GM12878 (cell line): ENCODE results near the gene TCF7L1. TPM values are rescaled to one million over a fixed set of nuclear protein-coding genes. Genes with fewer than 3 reads are reported as not detected.

Experiments
- BHLHE40 ChIP-seq, 2 experiments: fragments of 450-650 bp in 1 of 2; IDR thresholded peaks; 2 replicates each; pipeline ENCODE4 v1.6.1; 2011 to 2017; ENCODE audit warnings: low read depth in 2 of 2, borderline replicate concordance in 1 of 2, improper control_type of control experiment in 1 of 2, low read length in 1 of 2, mild to moderate bottlenecking in 1 of 2
- ETV6 ChIP-seq, 2 experiments: fragments of 450-650 bp in 1 of 2; IDR thresholded peaks in 1 of 2; conservative IDR thresholded peaks in 1 of 2; 2 replicates each; pipeline ENCODE4 v1.6.1; 2014; ENCODE audit warnings: antibody characterized with exemption in 1 of 2, borderline replicate concordance in 1 of 2, low read depth in 1 of 2, mild to moderate bottlenecking in 1 of 2, moderate library complexity in 1 of 2
- MXI1 ChIP-seq: fragments of 150-350 bp; IDR thresholded peaks from 2 replicates; pipeline ENCODE4 v1.6.1; 2011; ENCODE audit warnings: low read depth, mild to moderate bottlenecking, inconsistent platforms, low read length, improper control_type of control experiment
- NFIC ChIP-seq: IDR thresholded peaks from 2 replicates; pipeline ENCODE4 v1.6.1; 2012; ENCODE audit warnings: low read depth, mild to moderate bottlenecking, inconsistent platforms, low read length, moderate library complexity
- RAD21 ChIP-seq: IDR thresholded peaks from 2 replicates; pipeline ENCODE4 v1.6.1; 2011; ENCODE audit warnings: mild to moderate bottlenecking, low read depth, low read length, moderate library complexity; ENCODE audit not compliant: insufficient read depth
- polyA plus RNA-seq, 11 experiments: library from polyadenylated mRNA; depleted of rRNA in 4 of 11; unstranded in 6 of 11; stranded (reverse) in 5 of 11; fragments of >200 nt; fragmentation: Nextera tagmentation in 4 of 11; fragmentation: Illumina TruSeq in 1 of 11; extraction: Ambion mirVana in 4 of 11; extraction: Trizol in 1 of 11; gene quantifications; 1 replicate in 1 of 11; 2 replicates in 10 of 11; pipeline versions ENCODE4 v1.2.1 to v1.2.3, GENCODE V29; 2011 to 2016; ENCODE audit warnings: inconsistent platforms in 2 of 11, missing spikeins in 2 of 11, low read depth in 1 of 11
- total RNA-seq, 4 experiments: library from RNA; depleted of rRNA in 3 of 4; stranded (reverse); fragments of >200 nt in 3 of 4; fragmentation: Illumina TruSeq in 1 of 4; extraction: Trizol in 1 of 4; gene quantifications; 2 replicates each; pipeline versions ENCODE4 v1.2.1 to v1.2.3, GENCODE V29; 2013 to 2021
- TF ChIP-seq, protein P1 (sequence below): fragments of 450-650 bp; formaldehyde crosslinking; IDR thresholded peaks from 2 replicates; pipeline ENCODE4 v1.4.0; 2020; ENCODE audit warnings: mild to moderate bottlenecking, moderate library complexity
- TF ChIP-seq, protein P2 (sequence below): fragments of 450-650 bp; formaldehyde crosslinking; IDR thresholded peaks from 2 replicates; pipeline ENCODE4 v1.4.0; 2022; ENCODE audit warnings: mild to moderate bottlenecking, moderate library complexity
- TF ChIP-seq, protein P3 (sequence below): fragments of 450-650 bp; IDR thresholded peaks from 2 replicates; pipeline ENCODE4 v1.6.1; 2016; ENCODE audit warnings: mild to moderate bottlenecking

TCF7L1 gene
- total and polyA plus RNA-seq, 10 of the 15 experiments (the other 5 are each of a cell fraction or from before 2014, with no cell fraction given): 0.03 to 0.11 (median 0.10) TPM; not detected in 7

DNA sequence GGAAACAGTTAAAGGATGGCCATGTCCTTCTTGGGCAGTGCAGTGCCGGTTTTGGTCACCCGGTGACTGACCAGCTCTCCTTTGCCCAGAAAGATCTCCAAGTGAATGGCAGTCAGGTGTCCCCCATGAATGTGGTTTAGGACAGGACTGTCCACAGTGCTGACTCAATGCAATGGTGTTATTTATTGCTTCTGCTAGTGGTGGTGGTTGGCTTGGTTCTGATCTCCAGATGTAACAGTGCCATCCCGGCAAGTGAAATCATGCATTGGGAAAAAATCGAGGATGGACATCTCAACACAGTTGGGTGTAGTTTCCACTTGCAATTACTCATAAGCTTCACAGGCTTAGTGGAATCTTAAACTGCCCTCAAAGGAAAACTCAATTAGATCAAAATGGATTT lies 112.7 kb downstream of the TCF7L1 start (continued):
- TF ChIP-seq, protein P1, sequence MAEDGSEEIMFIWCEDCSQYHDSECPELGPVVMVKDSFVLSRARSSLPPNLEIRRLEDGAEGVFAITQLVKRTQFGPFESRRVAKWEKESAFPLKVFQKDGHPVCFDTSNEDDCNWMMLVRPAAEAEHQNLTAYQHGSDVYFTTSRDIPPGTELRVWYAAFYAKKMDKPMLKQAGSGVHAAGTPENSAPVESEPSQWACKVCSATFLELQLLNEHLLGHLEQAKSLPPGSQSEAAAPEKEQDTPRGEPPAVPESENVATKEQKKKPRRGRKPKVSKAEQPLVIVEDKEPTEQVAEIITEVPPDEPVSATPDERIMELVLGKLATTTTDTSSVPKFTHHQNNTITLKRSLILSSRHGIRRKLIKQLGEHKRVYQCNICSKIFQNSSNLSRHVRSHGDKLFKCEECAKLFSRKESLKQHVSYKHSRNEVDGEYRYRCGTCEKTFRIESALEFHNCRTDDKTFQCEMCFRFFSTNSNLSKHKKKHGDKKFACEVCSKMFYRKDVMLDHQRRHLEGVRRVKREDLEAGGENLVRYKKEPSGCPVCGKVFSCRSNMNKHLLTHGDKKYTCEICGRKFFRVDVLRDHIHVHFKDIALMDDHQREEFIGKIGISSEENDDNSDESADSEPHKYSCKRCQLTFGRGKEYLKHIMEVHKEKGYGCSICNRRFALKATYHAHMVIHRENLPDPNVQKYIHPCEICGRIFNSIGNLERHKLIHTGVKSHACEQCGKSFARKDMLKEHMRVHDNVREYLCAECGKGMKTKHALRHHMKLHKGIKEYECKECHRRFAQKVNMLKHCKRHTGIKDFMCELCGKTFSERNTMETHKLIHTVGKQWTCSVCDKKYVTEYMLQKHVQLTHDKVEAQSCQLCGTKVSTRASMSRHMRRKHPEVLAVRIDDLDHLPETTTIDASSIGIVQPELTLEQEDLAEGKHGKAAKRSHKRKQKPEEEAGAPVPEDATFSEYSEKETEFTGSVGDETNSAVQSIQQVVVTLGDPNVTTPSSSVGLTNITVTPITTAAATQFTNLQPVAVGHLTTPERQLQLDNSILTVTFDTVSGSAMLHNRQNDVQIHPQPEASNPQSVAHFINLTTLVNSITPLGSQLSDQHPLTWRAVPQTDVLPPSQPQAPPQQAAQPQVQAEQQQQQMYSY (CRISPR knock-in tag): no peak
- no peak for TF ChIP-seq ETV6 (conservative IDR thresholded peaks at IDR 0.05 in 1 of 2, IDR thresholded peaks at IDR 0.05 in 1 of 2; ENCODE audit: borderline replicate concordance in 1 of 2, low read depth in 1 of 2)
- TF ChIP-seq MXI1: no peak
- no peak for TF ChIP-seq NFIC
- TF ChIP-seq, protein P2, sequence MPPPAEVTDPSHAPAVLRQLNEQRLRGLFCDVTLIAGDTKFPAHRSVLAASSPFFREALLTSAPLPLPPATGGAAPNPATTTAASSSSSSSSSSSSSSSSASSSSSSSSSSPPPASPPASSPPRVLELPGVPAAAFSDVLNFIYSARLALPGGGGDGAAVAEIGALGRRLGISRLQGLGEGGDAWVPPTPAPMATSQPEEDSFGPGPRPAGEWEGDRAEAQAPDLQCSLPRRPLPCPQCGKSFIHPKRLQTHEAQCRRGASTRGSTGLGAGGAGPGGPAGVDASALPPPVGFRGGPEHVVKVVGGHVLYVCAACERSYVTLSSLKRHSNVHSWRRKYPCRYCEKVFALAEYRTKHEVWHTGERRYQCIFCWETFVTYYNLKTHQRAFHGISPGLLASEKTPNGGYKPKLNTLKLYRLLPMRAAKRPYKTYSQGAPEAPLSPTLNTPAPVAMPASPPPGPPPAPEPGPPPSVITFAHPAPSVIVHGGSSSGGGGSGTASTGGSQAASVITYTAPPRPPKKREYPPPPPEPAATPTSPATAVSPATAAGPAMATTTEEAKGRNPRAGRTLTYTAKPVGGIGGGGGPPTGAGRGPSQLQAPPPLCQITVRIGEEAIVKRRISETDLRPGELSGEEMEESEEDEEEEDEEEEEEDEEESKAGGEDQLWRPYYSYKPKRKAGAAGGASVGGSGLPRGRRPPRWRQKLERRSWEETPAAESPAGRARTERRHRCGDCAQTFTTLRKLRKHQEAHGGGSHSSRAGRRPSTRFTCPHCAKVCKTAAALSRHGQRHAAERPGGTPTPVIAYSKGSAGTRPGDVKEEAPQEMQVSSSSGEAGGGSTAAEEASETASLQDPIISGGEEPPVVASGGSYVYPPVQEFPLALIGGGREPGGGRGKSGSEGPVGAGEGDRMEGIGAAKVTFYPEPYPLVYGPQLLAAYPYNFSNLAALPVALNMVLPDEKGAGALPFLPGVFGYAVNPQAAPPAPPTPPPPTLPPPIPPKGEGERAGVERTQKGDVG: no peak
- TF ChIP-seq, protein P3, sequence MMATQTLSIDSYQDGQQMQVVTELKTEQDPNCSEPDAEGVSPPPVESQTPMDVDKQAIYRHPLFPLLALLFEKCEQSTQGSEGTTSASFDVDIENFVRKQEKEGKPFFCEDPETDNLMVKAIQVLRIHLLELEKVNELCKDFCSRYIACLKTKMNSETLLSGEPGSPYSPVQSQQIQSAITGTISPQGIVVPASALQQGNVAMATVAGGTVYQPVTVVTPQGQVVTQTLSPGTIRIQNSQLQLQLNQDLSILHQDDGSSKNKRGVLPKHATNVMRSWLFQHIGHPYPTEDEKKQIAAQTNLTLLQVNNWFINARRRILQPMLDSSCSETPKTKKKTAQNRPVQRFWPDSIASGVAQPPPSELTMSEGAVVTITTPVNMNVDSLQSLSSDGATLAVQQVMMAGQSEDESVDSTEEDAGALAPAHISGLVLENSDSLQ: no peak
- no peak for TF ChIP-seq RAD21
- TF ChIP-seq BHLHE40 (IDR thresholded peaks at IDR 0.05; ENCODE audit: borderline replicate concordance in 1 of 2, low read depth in 2 of 2, low read length in 1 of 2): no peak
